ENCODE measurements around the gene C19orf47. TPM values are rescaled to one million over a fixed set of nuclear protein-coding genes. Genes with fewer than 3 reads are reported as not detected.

C19orf47 gene
- total RNA-seq (2013): 6.0 TPM
- polyA plus RNA-seq (10 to 100 TPM in 1 of 3 donors, 1 to 10 TPM in 2; 7.6 to 10.2 (median 8.0) TPM), polyA minus RNA-seq (4.7 and 6.9 TPM in 2 replicates), total RNA-seq (1.9 to 8.6 (median 5.9) reads per million in 11 experiments)

DNA sequence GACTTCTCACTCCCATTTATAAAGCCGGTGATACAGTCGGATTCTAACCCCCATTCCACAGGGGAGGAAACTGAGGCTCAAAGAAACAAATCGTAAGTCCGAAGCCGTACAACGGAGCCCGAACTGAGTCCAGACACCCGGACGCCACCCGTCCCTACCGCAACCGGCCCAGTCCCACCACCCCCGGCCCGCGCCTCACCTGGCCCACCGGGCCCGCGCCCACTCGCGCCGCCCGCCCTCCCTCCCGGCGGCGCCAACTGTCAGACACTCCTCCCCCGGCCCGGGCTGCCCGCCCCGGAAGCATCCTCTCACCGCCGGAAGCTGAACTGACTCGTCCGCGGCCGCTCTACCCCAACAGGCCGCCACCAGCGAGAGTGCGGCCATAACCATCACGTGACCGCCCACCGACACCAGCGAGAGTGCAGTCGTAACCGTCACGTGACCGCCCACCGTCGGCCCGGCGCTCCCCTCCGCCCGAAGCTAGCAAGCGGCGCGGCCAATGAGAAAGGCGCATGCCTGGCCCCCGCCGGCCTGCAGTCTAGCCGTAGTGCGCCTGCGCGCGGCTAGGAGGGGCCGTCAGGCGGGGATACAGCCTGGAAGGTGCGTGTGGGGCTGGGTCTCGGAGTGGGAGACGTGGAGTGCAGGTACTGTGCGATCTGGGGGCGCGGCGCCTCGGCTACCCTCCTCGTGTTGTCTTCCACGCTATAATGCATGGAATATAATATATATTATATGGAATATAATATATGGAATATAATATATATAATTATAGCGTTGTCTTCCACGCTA, at the start of gene C19orf47, which contains the start of gene PLD3:
Gene C19orf47, minus strand, starts transcription at position 273 of the 789 bp plus-strand sequence. CDS start 6,540 bp downstream, outside the sequence.
Gene PLD3, plus strand, starts transcription at position 571 of the 789 bp plus-strand sequence. CDS start 17,789 bp downstream, outside the sequence.
- Histone ChIP-seq H3K27ac (ENCODE audit: low read depth in 1 of 2, low read length in 2 of 2) (peak within 1 kb of the TSS; percentile 64 to 89), H3K79me2 (ENCODE audit: insufficient read depth, low read length) (peaks cover 54% of the 10 kb centered on the region), H2AFZ (ENCODE audit: insufficient read depth, low read depth, low read length, poor library complexity, severe bottlenecking) (peak within 1 kb of the TSS; percentile 80), H3K9me3 (replicated peaks in 1 of 2; ENCODE audit: control insufficient read depth in 1 of 2, insufficient read depth in 1 of 2, low read length in 2 of 2) (no peaks in the 10 kb centered on the region), H3K4me3 (replicated peaks in 1 of 3; ENCODE audit: low read depth in 2 of 3, low read length in 3 of 3) (peak within 1 kb of the TSS; percentile 73 to 96 (median 91)), H3K4me2 (replicated peaks; ENCODE audit: extremely low read depth, low read length, poor library complexity, severe bottlenecking) (peak within 1 kb of the TSS; percentile 83), H3K27me3 (ENCODE audit: control insufficient read depth in 2 of 2, insufficient read depth in 2 of 2, low read length in 2 of 2) (no peaks in the 10 kb centered on the region), H3K4me1 (ENCODE audit: control insufficient read depth in 1 of 2, insufficient read depth in 2 of 2, low read length in 2 of 2) (peaks cover 23 to 24% of the 10 kb centered on the region in 2 donors), H4K20me1 (ENCODE audit: insufficient read depth, low read length) (no peaks in the 10 kb centered on the region), H3K9ac (ENCODE audit: insufficient read depth, low read length, poor library complexity, severe bottlenecking) (peak within 1 kb of the TSS; percentile 79), H3K36me3 (replicated peaks in 1 of 2; ENCODE audit: control insufficient read depth in 1 of 2, insufficient read depth in 2 of 2, low read length in 2 of 2) (peaks cover 3% of the 10 kb centered on the region in 2 donors)
- H3K4me1 Mint-ChIP-seq: peaks cover 36% of the 10 kb centered on the region
- intact Hi-C loops (cut with micrococcal nuclease): loop anchor here (1.0 to 5.0 kb wide), 3 partner anchors 12 to 54 kb away; no protein-coding TSS in a partner anchor
- peaks cover 0 to under 1% (median 0%) of the 10 kb centered on the region in 7 donors for H3K9me3 Mint-ChIP-seq
- H3K36me3 Mint-ChIP-seq: peaks cover 13 to 31% of the 10 kb centered on the region in 2 donors
- H3K4me3 Mint-ChIP-seq: peak within 1 kb of the TSS; percentile 88 to 93
- peak; percentile 99 to 100 (median 99) for DNase-seq
- H3K27ac Mint-ChIP-seq: peak within 1 kb of the TSS; percentile 92 to 97 (median 95)
- WGBS (ENCODE audit: insufficient coverage): under 1% methylated on average over 60 of the region's 77 CpGs
- TF ChIP-seq, protein P1, sequence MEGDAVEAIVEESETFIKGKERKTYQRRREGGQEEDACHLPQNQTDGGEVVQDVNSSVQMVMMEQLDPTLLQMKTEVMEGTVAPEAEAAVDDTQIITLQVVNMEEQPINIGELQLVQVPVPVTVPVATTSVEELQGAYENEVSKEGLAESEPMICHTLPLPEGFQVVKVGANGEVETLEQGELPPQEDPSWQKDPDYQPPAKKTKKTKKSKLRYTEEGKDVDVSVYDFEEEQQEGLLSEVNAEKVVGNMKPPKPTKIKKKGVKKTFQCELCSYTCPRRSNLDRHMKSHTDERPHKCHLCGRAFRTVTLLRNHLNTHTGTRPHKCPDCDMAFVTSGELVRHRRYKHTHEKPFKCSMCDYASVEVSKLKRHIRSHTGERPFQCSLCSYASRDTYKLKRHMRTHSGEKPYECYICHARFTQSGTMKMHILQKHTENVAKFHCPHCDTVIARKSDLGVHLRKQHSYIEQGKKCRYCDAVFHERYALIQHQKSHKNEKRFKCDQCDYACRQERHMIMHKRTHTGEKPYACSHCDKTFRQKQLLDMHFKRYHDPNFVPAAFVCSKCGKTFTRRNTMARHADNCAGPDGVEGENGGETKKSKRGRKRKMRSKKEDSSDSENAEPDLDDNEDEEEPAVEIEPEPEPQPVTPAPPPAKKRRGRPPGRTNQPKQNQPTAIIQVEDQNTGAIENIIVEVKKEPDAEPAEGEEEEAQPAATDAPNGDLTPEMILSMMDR (IDR thresholded peaks at IDR 0.05): no peak
- no peaks in the 10 kb centered on the region for H3K27me3 Mint-ChIP-seq (ENCODE audit: low read depth in 3 of 3)

DNA sequence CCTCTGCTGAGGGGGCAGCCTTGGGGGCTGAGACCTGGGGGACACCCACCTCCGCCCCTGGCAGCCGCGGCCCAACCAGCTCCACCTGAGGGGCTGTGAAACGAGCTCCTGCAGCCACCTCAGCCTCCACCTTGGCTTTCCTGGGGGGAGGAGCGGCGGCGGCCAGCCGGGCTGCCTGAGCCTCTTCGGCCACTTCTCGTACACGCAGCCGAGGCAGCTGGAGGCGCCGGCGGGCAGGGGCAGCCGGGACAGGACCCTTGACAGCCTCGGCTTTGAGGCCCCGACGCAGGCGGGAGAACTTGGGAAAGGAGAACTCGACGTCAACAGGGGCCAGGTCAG, 49.3 kb upstream of the C19orf47 start:
- intact Hi-C loops (cut with micrococcal nuclease): loop anchor here in 1 of 2 donors (10.0 kb wide), 1 partner anchor 93 kb away; no protein-coding TSS in a partner anchor
- no peaks in the 10 kb centered on the region for H4K20me1 ChIP-seq (ENCODE audit: insufficient read depth, low read length)

More for the DNA sequence above, 49.3 kb upstream of the C19orf47 start:
- H3K79me2 ChIP-seq (ENCODE audit: insufficient read depth, low read length): no peaks in the 10 kb centered on the region
- H3K36me3 Mint-ChIP-seq: peaks cover 0 to 3% of the 10 kb centered on the region in 2 donors
- DNase-seq: no peak
- TF ChIP-seq, protein P1 (IDR thresholded peaks at IDR 0.05): no peak
- H3K4me3 ChIP-seq (replicated peaks in 1 of 3; ENCODE audit: low read depth in 2 of 3, low read length in 3 of 3): no peak overlapping the region
- no peak overlapping the region for H3K4me3 Mint-ChIP-seq
- no peaks in the 10 kb centered on the region for H3K36me3 ChIP-seq (replicated peaks in 1 of 2; ENCODE audit: control insufficient read depth in 1 of 2, insufficient read depth in 2 of 2, low read length in 2 of 2)
- H3K9me3 ChIP-seq (replicated peaks in 1 of 2; ENCODE audit: control insufficient read depth in 1 of 2, insufficient read depth in 1 of 2, low read length in 2 of 2): no peaks in the 10 kb centered on the region
- no peak overlapping the region for H2AFZ ChIP-seq (ENCODE audit: insufficient read depth, low read depth, low read length, poor library complexity, severe bottlenecking)
- H3K9me3 Mint-ChIP-seq: peaks cover 0 to 3% (median 0%) of the 10 kb centered on the region in 7 donors
- no peak overlapping the region for H3K27ac ChIP-seq (ENCODE audit: low read depth in 1 of 2, low read length in 2 of 2)
- H3K4me2 ChIP-seq (replicated peaks; ENCODE audit: extremely low read depth, low read length, poor library complexity, severe bottlenecking): no peak overlapping the region
- WGBS (ENCODE audit: insufficient coverage): 96% methylated on average over 19 of the region's 22 CpGs
- H3K4me1 Mint-ChIP-seq: peaks cover 16% of the 10 kb centered on the region
- H3K4me1 ChIP-seq (ENCODE audit: control insufficient read depth in 1 of 2, insufficient read depth in 2 of 2, low read length in 2 of 2): peaks cover 8 to 12% of the 10 kb centered on the region in 2 donors
- H3K27ac Mint-ChIP-seq: no peak overlapping the region
- no peaks in the 10 kb centered on the region for H3K27me3 ChIP-seq (ENCODE audit: control insufficient read depth in 2 of 2, insufficient read depth in 2 of 2, low read length in 2 of 2)
- H3K9ac ChIP-seq (ENCODE audit: insufficient read depth, low read length, poor library complexity, severe bottlenecking): no peak overlapping the region
- peaks cover 0 to 21% (median 18%) of the 10 kb centered on the region in 3 donors for H3K27me3 Mint-ChIP-seq (ENCODE audit: low read depth in 3 of 3)

Measured in CD14-positive monocyte (primary cell).